NCI-H226 (cell line): ENCODE measurements around the gene GLRA3.
"Not testable (repeated sequence)": the region's sequence is repeated elsewhere in the genome, so short reads cannot be mapped to it uniquely, and the experiment has no call there.

Experiments used
- DNase-seq: peaks from one replicate; pipeline ENCODE4 v3.0.0-alpha.2; 2015

Gene GLRA3

GRCh38 chr4:174808836-174809235, 20.2 kb downstream of the GLRA3 start:
- DNase-seq = no peak

GRCh38 chr4:174808119-174808518, 20.9 kb downstream of the GLRA3 start:
- no peak for DNase-seq

GRCh38 chr4:174805746-174806145, 23.3 kb downstream of the GLRA3 start:
- DNase-seq = no peak

GRCh38 chr4:174794543-174795094, 34.4 kb downstream of the GLRA3 start:
- DNase-seq = no peak

- DNase-seq = no peak
Observed at GRCh38 chr4:174789657-174790056, 39.4 kb downstream of the GLRA3 start.

GRCh38 chr4:174778274-174778986, 50.6 kb downstream of the GLRA3 start:
- DNase-seq = not testable (repeated sequence)

GRCh38 chr4:174775366-174775765, 53.7 kb downstream of the GLRA3 start:
- no peak for DNase-seq

- no peak for DNase-seq
Observed at GRCh38 chr4:174764105-174764729, 64.8 kb downstream of the GLRA3 start.

- no peak for DNase-seq
Observed at GRCh38 chr4:174763454-174764104, 65.5 kb downstream of the GLRA3 start.

- no peak for DNase-seq
Observed at GRCh38 chr4:174761451-174761850, 67.6 kb downstream of the GLRA3 start.

GRCh38 chr4:174757736-174758135, 71.3 kb downstream of the GLRA3 start:
- no peak for DNase-seq

- no peak for DNase-seq
Observed at GRCh38 chr4:174753021-174753420, 76.0 kb downstream of the GLRA3 start.

GRCh38 chr4:174752026-174752425, 77.0 kb downstream of the GLRA3 start:
- no peak for DNase-seq

- peak; percentile 25 for DNase-seq
Observed at GRCh38 chr4:174749091-174749490, 80.0 kb downstream of the GLRA3 start.

- DNase-seq = no peak
Observed at GRCh38 chr4:174746710-174747109, 82.3 kb downstream of the GLRA3 start.

- DNase-seq = no peak
Observed at GRCh38 chr4:174742561-174742960, 86.5 kb downstream of the GLRA3 start.

- no peak for DNase-seq
Observed at GRCh38 chr4:174739576-174739975, 89.5 kb downstream of the GLRA3 start.

- no peak for DNase-seq
Observed at GRCh38 chr4:174734181-174734580, 94.9 kb downstream of the GLRA3 start.

GRCh38 chr4:174717828-174718227, 111.2 kb downstream of the GLRA3 start:
- DNase-seq = no peak

- DNase-seq = no peak
Observed at GRCh38 chr4:174716986-174717770, 111.9 kb downstream of the GLRA3 start.

GRCh38 chr4:174714393-174715211, 114.4 kb downstream of the GLRA3 start:
- DNase-seq = peak; percentile 3

GRCh38 chr4:174713821-174714220, 115.2 kb downstream of the GLRA3 start:
- no peak for DNase-seq
